Activated CD4-positive, alpha-beta memory T cell treated with anti-CD3 and anti-CD28 coated beads, Interleukin-2, amount 10 ng/mL, durations not matched to agents 7 days and 5 days (primary cell): ENCODE results near the gene GSPT1. TPM values are rescaled to one million over a fixed set of nuclear protein-coding genes. Genes with fewer than 3 reads are reported as not detected.

Experiments used
- CTCF ChIA-PET: fragments of 350-600 bp; sonication (Branson Sonifier 250); formaldehyde crosslinking; loops from one replicate; lab custom pipeline; 2021; ENCODE audit warnings: antibody characterized with exemption, inconsistent platforms; lab: Charles Lee
- POLR2A ChIA-PET: fragments of 350-600 bp; sonication (Branson Sonifier 250); formaldehyde crosslinking; loops from one replicate; lab custom pipeline; 2021; ENCODE audit warnings: antibody characterized with exemption; lab: Charles Lee
- DNase-seq: peaks from one replicate; pipeline ENCODE4 v3.0.0-alpha.2; 2020
- H3K27ac Mint-ChIP-seq: one replicate; pipeline ENCODE4 v1.8.0; 2021; ENCODE audit warnings: mild to moderate bottlenecking, mixed read lengths
- H3K27me3 Mint-ChIP-seq: one replicate; pipeline ENCODE4 v1.8.0; 2021; ENCODE audit warnings: mixed read lengths
- H3K36me3 Mint-ChIP-seq: one replicate; pipeline ENCODE4 v1.8.0; 2021; ENCODE audit warnings: low read depth, mixed read lengths
- H3K4me1 Mint-ChIP-seq: one replicate; pipeline ENCODE4 v1.8.0; 2021; ENCODE audit warnings: mixed read lengths
- H3K4me3 Mint-ChIP-seq: one replicate; pipeline ENCODE4 v1.8.0; 2021; ENCODE audit warnings: mild to moderate bottlenecking, mixed read lengths
- H3K9me3 Mint-ChIP-seq: one replicate; pipeline ENCODE4 v1.8.0; 2021; ENCODE audit warnings: mixed read lengths
- total RNA-seq, 2 experiments: library from RNA; stranded (reverse); gene quantifications; one replicate each; pipeline ENCODE4 v1.2.3, GENCODE V29; 2021

The GSPT1 gene
- total RNA-seq, 2 experiments from 2014 or later = 124 to 125 TPM

DNA sequence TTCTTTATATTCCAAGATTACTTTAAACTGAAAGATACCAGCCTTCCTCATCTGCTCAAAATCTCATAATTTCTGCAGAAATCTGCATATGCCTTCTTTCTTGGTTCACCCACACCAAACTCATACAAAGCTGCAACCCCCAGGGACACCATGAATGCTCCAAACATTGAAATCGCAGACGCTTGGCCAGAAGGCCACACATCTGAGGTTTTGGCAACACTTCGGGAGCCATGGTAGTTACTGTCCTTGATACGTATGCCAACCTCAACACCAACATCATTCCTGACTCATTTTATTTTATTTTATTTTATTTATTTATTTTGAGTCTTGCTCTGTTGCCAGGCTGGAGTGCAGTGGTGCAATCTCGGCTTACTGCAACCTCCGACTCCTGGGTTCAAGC is 11.8 kb downstream of the GSPT1 start:
- no peaks in the 10 kb centered on the region for H3K9me3 Mint-ChIP-seq
- H3K4me3 Mint-ChIP-seq = no peak overlapping the region
- peaks cover 40% of the 10 kb centered on the region for H3K4me1 Mint-ChIP-seq
- no peak overlapping the region for H3K27ac Mint-ChIP-seq
- no peak for DNase-seq
- peaks cover 41% of the 10 kb centered on the region for H3K36me3 Mint-ChIP-seq
- no peaks in the 10 kb centered on the region for H3K27me3 Mint-ChIP-seq
- POLR2A ChIA-PET = interaction anchor here (1.0 kb wide), 2 partner anchors 10 to 12 kb away, joined by 3 to 4 read pairs; partner anchors contain the start of gene GSPT1
- CTCF ChIA-PET = interaction anchor here (0.8 kb wide), 1 partner anchor 107 kb away, joined by 3 read pairs; the partner anchor contains the start of gene ZC3H7A

DNA sequence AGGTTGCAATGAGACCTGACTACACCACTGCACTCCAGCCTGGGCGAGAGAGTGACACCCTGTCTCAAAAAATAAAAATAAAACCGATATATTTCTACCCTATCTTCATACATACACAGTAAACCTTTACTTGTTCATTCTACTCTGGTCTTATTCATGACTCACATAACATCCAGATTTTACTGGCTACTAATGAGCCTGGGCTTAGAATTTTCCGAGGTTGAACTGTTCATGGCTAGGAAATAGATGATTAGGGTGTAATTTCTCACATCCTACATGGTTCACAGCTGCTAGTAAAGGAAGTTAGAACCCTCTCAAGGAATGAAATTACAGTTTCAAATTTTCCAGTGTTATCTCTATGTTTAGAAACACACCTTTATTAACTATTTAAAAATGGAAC is 14.7 kb downstream of the GSPT1 start:
- no peak for DNase-seq
- H3K4me3 Mint-ChIP-seq = no peak overlapping the region
- POLR2A ChIA-PET = interaction anchor here (1.1 to 1.3 kb wide), 2 partner anchors 13 to 103 kb away, joined by 3 read pairs; no protein-coding TSS in a partner anchor
- no peaks in the 10 kb centered on the region for H3K27me3 Mint-ChIP-seq
- H3K27ac Mint-ChIP-seq = peak overlapping the region; percentile 44
- H3K4me1 Mint-ChIP-seq = peaks cover 45% of the 10 kb centered on the region
- CTCF ChIA-PET = interaction anchor here (1.0 kb wide), 1 partner anchor 104 kb away, joined by 6 read pairs; the partner anchor contains the start of gene ZC3H7A
- H3K9me3 Mint-ChIP-seq = no peaks in the 10 kb centered on the region
- peaks cover 36% of the 10 kb centered on the region for H3K36me3 Mint-ChIP-seq

DNA sequence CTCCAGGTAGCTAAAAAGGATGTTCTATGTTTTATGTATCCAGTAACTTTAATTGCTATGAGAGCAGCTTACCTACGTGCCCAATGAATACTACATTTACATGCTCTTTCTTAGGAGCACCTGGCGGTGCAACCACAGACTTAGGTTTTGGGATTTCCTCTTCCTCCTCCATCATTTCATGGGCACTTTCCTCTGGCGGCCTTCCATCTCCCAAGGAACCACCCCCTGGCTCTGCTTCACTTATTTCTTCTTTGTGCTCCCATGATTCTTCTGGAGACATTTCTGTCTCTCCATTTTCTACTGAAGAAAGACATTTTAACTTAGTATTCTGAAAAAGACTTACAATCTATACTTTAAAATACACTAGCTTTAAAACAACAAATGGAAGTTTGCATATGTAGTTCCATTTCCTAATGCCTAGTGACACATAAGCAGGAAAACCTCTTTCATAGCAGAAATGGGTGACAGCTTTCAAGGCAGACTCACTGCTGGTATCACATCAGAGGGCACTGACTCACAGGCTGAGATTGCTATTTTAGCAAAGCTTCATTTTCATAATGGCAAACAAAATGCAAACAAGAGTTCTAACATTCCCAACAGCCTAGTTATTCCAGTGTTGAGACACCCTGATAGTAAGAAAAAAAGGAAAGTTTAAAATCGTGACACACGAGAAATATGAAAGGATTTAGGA is 19.1 kb downstream of the GSPT1 start:
- ChIA-PET POLR2A (interaction anchor here (1.2 to 1.9 kb wide), 2 partner anchors 16 to 18 kb away, joined by 3 to 6 read pairs; partner anchors contain the start of gene GSPT1), CTCF (no interaction called here)
- DNase-seq = no peak
- Mint-ChIP-seq H3K27me3 (no peaks in the 10 kb centered on the region), H3K27ac (peak overlapping the region; percentile 0), H3K4me3 (no peak overlapping the region), H3K9me3 (no peaks in the 10 kb centered on the region), H3K36me3 (peaks cover 36% of the 10 kb centered on the region), H3K4me1 (peaks cover 39% of the 10 kb centered on the region)

DNA sequence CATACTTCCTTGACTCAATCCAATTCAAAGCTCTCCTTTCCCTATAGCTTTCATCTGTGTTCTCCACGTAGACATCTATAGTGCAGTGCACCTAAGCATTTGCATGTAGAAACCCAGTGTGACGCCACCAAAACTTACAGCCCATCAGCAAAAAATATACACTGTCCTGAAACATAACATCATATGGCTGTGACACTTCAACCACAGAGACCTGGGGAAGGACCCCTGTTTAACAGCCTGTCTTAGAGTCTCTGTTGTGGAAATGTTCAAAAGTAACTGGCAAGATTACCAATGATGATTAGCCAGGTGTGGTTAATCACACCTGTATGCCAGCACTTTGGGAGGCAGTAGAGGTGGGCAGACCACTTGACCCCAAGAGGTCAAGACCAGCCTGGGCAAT is 22.2 kb downstream of the GSPT1 start:
- Mint-ChIP-seq H3K36me3 (peaks cover 37% of the 10 kb centered on the region), H3K4me3 (no peak overlapping the region), H3K4me1 (peaks cover 15% of the 10 kb centered on the region), H3K9me3 (no peaks in the 10 kb centered on the region), H3K27ac (no peak overlapping the region), H3K27me3 (no peaks in the 10 kb centered on the region)
- no peak for DNase-seq
- ChIA-PET POLR2A (interaction anchor here (1.1 kb wide), 1 partner anchor 22 kb away, joined by 3 read pairs; the partner anchor contains the start of gene GSPT1), CTCF (no interaction called here)

DNA sequence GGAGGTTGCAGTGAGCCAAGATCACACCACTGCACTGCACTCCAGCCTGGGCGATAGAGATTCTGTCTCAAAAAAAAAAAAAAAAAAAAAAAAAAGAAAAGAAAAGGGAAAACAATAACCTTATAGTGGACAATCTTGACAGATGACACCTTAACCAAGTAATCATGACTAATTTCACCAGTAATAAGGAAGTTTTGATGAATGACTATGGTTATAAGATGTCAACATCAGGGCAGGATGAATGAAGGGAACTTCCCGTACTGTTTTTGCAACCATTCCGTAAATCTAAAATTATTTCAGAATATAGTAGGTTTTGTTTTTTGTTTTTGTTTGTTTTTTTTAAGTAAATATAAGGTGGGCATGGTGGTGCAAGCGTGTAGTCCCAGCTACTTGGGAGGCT is 23.0 kb downstream of the GSPT1 start:
- H3K4me3 Mint-ChIP-seq = no peak overlapping the region
- H3K36me3 Mint-ChIP-seq = peaks cover 38% of the 10 kb centered on the region
- POLR2A ChIA-PET = no interaction called here
- no peak overlapping the region for H3K27ac Mint-ChIP-seq
- no peak for DNase-seq
- no peaks in the 10 kb centered on the region for H3K27me3 Mint-ChIP-seq
- H3K4me1 Mint-ChIP-seq = peaks cover 11% of the 10 kb centered on the region
- H3K9me3 Mint-ChIP-seq = no peaks in the 10 kb centered on the region
- CTCF ChIA-PET = interaction anchor here (0.6 to 0.7 kb wide), 2 partner anchors 17 to 218 kb away, joined by 3 read pairs; no protein-coding TSS in a partner anchor

DNA sequence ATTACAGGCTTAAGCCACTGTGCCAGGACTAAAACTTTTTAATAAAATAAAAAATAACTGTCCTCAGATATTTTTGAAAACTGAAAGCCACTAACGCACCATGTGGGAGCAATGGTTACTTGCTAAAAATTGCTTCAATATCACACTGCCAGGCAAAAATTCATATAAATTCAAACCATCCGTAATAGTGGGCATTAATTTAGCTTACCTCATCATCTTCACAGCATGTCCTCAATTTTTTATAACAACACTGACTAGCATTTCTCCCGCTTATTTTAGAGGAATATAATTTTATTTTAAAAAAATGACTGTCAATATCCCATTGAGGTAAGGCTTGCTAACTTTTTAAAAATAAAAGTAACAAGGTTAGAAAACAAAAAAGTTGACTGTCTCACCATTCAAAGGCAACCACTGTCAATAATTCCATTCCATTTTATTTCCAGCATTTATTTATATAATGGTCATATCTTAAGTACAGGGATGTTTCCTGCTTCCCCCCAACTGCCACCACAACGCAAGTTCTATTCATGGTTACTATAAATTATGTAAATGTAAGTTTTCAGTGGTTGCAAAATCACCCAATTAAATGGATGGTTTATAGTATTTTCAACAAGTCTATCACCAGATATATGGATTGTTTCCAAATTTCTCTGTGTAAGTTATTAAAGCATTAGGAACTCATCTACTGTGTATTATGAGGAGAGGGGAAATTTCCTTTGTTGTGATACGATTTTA is 25.4 kb downstream of the GSPT1 start:
- CTCF ChIA-PET = no interaction called here
- no peak for DNase-seq
- Mint-ChIP-seq H3K4me3 (no peak overlapping the region), H3K27ac (no peak overlapping the region), H3K27me3 (no peaks in the 10 kb centered on the region), H3K4me1 (peaks cover 2% of the 10 kb centered on the region), H3K9me3 (no peaks in the 10 kb centered on the region), H3K36me3 (peaks cover 49% of the 10 kb centered on the region)
- POLR2A ChIA-PET = interaction anchor here (1.2 kb wide), 1 partner anchor 12 kb away, joined by 3 read pairs; no protein-coding TSS in a partner anchor

DNA sequence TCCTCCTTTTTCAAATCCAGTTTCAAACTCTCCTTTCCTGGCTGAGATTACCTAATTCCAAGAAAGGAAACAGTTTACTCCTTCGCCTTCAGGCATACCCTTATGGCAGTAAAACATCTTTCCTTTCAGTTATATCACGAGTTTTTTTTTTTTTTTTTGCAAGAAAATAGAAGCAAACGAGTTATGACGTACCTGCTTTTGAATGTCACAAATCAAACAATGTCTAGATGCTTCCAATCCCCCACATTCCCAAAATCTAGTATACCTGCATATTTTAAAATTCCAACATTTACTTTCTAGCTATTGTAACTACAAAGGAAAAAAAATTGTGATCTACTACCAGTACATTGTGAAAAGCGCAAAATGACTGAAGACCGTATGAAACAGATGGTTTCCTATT is 28.9 kb downstream of the GSPT1 start:
- Mint-ChIP-seq H3K4me3 (no peak overlapping the region), H3K36me3 (peaks cover 53% of the 10 kb centered on the region), H3K4me1 (no peaks in the 10 kb centered on the region)

DNA sequence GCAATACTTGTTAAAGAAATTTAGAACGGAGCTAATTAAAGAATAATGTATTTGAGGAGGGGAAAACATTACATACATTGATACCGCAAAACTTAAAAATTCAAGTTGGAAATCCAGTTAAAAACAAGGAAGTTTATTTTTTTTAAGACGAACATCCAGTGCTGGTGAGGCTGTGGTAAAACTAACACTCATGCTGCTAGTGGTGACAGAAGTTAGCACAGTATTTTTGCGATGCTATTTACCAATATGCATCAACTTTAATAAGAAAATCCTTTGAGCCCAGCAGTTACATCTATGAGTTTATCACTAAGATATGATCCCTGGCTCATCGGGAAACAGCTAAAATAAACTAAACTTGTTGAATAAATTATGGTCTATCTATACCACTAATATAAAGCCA is 31.7 kb downstream of the GSPT1 start:
- no peak for DNase-seq
- H3K4me1 Mint-ChIP-seq = peaks cover 7% of the 10 kb centered on the region
- no peaks in the 10 kb centered on the region for H3K27me3 Mint-ChIP-seq
- ChIA-PET CTCF (interaction anchor here (0.7 to 3.0 kb wide), 2 partner anchors 184 to 215 kb away, joined by 3 to 8 read pairs; no protein-coding TSS in a partner anchor), POLR2A (no interaction called here)
- H3K9me3 Mint-ChIP-seq = no peaks in the 10 kb centered on the region
- H3K36me3 Mint-ChIP-seq = peaks cover 59% of the 10 kb centered on the region
- no peak overlapping the region for H3K27ac Mint-ChIP-seq
- H3K4me3 Mint-ChIP-seq = no peak overlapping the region

More for the DNA sequence above, 28.9 kb downstream of the GSPT1 start:
- H3K27me3 Mint-ChIP-seq = no peaks in the 10 kb centered on the region
- no peak for DNase-seq
- ChIA-PET CTCF (no interaction called here), POLR2A (interaction anchor here (1.3 kb wide), 1 partner anchor 20 kb away, joined by 3 read pairs; no protein-coding TSS in a partner anchor)
- H3K9me3 Mint-ChIP-seq = no peaks in the 10 kb centered on the region
- no peak overlapping the region for H3K27ac Mint-ChIP-seq

DNA sequence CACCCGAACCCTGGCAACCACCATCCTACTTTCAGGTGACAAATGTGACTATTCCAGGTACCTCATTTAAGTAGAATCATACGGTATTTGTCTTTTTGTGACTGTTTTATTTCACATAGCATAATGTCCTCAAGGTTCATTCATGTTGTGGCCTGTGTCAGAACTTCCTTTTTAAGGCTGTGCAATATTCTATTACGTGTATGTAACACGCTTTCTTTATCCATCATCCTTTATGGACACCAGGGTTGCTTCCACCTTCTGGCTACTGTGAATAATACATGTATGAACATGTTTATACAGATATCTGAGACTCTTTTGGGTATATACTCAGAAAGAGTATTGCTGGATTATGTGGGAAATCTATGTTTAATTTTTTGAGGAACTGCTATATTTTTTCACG is 35.7 kb downstream of the GSPT1 start:
- H3K4me3 Mint-ChIP-seq = no peak overlapping the region
- CTCF ChIA-PET = no interaction called here
- no peak overlapping the region for H3K27ac Mint-ChIP-seq
- peaks cover 43% of the 10 kb centered on the region for H3K36me3 Mint-ChIP-seq
- no peaks in the 10 kb centered on the region for H3K9me3 Mint-ChIP-seq
- POLR2A ChIA-PET = no interaction called here
- peaks cover 7% of the 10 kb centered on the region for H3K4me1 Mint-ChIP-seq
- no peaks in the 10 kb centered on the region for H3K27me3 Mint-ChIP-seq
- no peak for DNase-seq

DNA sequence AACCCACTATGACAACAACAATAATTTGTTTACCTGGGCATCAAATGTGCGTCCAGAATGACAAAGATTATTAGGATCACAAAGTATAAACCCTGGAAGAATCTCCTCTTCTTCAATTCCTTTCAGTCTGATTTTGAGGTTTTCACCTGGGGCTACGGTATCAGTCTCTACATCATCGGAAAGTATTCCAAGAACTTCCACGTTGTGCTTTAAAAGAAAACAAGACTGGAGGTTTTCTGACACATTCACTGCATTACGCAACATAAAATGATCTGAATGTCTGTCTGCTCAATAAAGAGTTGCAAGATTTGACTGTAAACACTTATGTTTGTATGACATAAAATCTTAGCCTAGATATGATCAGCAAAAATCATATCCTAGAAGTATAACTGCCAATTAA is 38.4 kb downstream of the GSPT1 start:
- no peak for DNase-seq
- CTCF ChIA-PET = no interaction called here
- Mint-ChIP-seq H3K9me3 (no peaks in the 10 kb centered on the region), H3K36me3 (peaks cover 45% of the 10 kb centered on the region), H3K27me3 (no peaks in the 10 kb centered on the region), H3K4me1 (peaks cover 7% of the 10 kb centered on the region), H3K4me3 (no peak overlapping the region), H3K27ac (no peak overlapping the region)
- POLR2A ChIA-PET = no interaction called here

DNA sequence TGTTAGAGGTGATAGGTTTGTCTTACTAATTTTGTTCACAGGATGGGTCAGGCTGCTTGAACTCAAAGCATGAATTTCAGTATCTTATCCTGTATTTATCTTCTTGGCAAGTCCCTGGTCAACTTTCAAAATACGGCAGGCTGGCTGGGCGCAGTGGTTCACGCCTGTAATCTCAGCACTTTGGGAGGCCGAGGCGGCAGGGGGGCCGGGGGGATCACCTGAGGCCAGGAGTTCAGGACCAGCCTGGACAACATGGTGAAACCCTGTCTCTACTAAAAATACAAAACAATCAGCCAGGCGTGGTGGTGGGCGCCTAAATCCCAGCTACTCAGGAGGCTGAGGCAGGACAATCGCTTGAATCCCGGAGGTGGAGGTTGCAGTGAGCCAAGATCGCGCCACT is 39.5 kb downstream of the GSPT1 start:
- Mint-ChIP-seq H3K27ac (no peak overlapping the region), H3K4me3 (no peak overlapping the region), H3K4me1 (peaks cover 6% of the 10 kb centered on the region), H3K27me3 (no peaks in the 10 kb centered on the region), H3K9me3 (no peaks in the 10 kb centered on the region), H3K36me3 (peaks cover 54% of the 10 kb centered on the region)
- DNase-seq = no peak
- ChIA-PET CTCF (no interaction called here), POLR2A (no interaction called here)

DNA sequence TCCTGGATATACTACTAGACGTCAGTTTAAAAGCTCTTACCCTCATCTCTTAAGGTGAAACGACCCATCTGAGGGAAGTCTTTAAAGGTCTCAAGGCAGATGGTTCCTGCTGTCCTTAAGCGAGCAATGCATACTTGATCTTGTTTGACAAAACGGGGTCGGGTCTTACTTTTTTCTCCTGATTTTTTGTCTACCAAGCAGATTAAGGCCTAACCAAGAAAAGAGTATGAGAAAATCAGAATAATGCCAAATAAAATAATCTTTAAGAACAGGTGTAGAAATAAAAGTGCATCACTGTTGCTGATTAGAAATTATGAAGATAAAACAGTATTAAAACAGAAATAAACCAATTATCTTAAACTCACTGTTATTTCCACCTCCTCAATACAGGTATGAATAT is 40.0 kb downstream of the GSPT1 start:
- H3K36me3 Mint-ChIP-seq = peaks cover 50% of the 10 kb centered on the region
- H3K9me3 Mint-ChIP-seq = no peaks in the 10 kb centered on the region
- H3K27me3 Mint-ChIP-seq = no peaks in the 10 kb centered on the region
- H3K4me3 Mint-ChIP-seq = no peak overlapping the region
- DNase-seq = no peak
- CTCF ChIA-PET = no interaction called here
- no peak overlapping the region for H3K27ac Mint-ChIP-seq
- H3K4me1 Mint-ChIP-seq = peaks cover 6% of the 10 kb centered on the region
- POLR2A ChIA-PET = no interaction called here

DNA sequence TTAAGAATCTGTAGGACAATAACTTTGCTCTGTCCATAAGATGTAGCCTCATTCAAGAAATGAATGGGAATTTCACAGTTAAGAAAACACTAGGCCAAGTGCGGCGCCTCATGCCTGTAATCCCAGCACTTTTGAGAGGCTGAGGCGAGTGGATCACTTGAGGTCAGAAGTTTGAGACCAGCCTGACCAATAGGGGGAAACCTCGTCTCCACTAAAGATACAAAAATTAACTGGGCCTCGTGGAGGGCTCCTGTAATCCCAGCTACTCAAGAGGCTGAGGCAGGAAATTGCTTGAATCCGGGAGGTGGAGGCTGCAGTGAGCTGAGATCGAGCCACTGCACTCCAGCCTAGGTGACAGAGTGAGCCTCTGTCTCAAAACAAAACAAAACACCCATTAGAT is 44.6 kb downstream of the GSPT1 start:
- DNase-seq = no peak
- POLR2A ChIA-PET = no interaction called here
- Mint-ChIP-seq H3K27ac (no peak overlapping the region), H3K9me3 (no peaks in the 10 kb centered on the region), H3K4me1 (no peaks in the 10 kb centered on the region), H3K4me3 (no peak overlapping the region), H3K36me3 (peaks cover 47% of the 10 kb centered on the region), H3K27me3 (no peaks in the 10 kb centered on the region)
- CTCF ChIA-PET = no interaction called here
